IMR-90 (cell line): ENCODE data around the gene CLK2. TPM values are rescaled to one million over a fixed set of nuclear protein-coding genes. Genes with fewer than 3 reads are reported as not detected.
A peak's percentile ranks its signal among the peaks of the same experiment; 100 is the strongest.

Experiments
- ATAC-seq: fragments of 200-7000 bp; cut with Tn5 transposase; 2 replicates; pipeline ENCODE4 v1.9.1; 2020; ENCODE audit warnings: low read depth, mild to moderate bottlenecking, moderate library complexity
- BruUV-seq: library from RNA; stranded (reverse); fragments of 400-500 nt; replicated peaks from 2 replicates; lab custom pipeline; 2021; lab: Mats Ljungman, UMichigan
- CTCF ChIA-PET: fragments of 300-600 bp; formaldehyde crosslinking; extraction: SDS; loops from one replicate; lab custom pipeline; 2021; ENCODE audit warnings: antibody characterized with exemption; lab: Yijun Ruan, JAX
- POLR2A ChIA-PET: fragments of 300-600 bp; sonication (Branson Sonifier 250); formaldehyde crosslinking; loops from one replicate; lab custom pipeline; 2022; ENCODE audit warnings: antibody characterized with exemption; ENCODE audit not compliant: unreplicated experiment; lab: Charles Lee
- DNase-seq: peaks from one replicate; pipeline ENCODE4 v3.0.0; 2013
- H2AFZ ChIP-seq: replicated peaks from 2 replicates; pipeline ENCODE3; 2013; ENCODE audit warnings: low read length, mild to moderate bottlenecking; ENCODE audit not compliant: poor library complexity
- H2AK5ac ChIP-seq: 2 replicates; pipeline ENCODE4 v1.6.1; 2013; ENCODE audit warnings: low read depth, low read length, inconsistent platforms
- H2AK9ac ChIP-seq: replicated peaks from 2 replicates; pipeline ENCODE3; 2013; ENCODE audit warnings: mild to moderate bottlenecking, low read depth, low read length, moderate library complexity; ENCODE audit not compliant: poor library complexity
- H2BK120ac ChIP-seq: 2 replicates; pipeline ENCODE4 v1.6.1; 2013; ENCODE audit warnings: low read depth, low read length, inconsistent platforms
- H2BK15ac ChIP-seq: 3 replicates; pipeline ENCODE4 v1.6.1; 2013; ENCODE audit warnings: low read depth, low read length, inconsistent platforms
- H2BK20ac ChIP-seq: 2 replicates; pipeline ENCODE4 v1.6.1; 2013; ENCODE audit warnings: low read depth, mild to moderate bottlenecking, inconsistent platforms, low read length, moderate library complexity
- H2BK5ac ChIP-seq: 2 replicates; pipeline ENCODE4 v1.6.1; 2013; ENCODE audit warnings: mild to moderate bottlenecking, low read depth, low read length, inconsistent platforms; ENCODE audit not compliant: poor library complexity, severe bottlenecking
- H3K14ac ChIP-seq: replicated peaks from 2 replicates; pipeline ENCODE4 v1.6.1; 2013; ENCODE audit warnings: low read depth, low read length, inconsistent platforms
- H3K18ac ChIP-seq: 2 replicates; pipeline ENCODE4 v1.6.1; 2013; ENCODE audit warnings: low read depth, low read length, control low read depth
- H3K23ac ChIP-seq: 2 replicates; pipeline ENCODE4 v1.6.1; 2013; ENCODE audit warnings: low read depth, low read length, inconsistent platforms
- H3K27ac ChIP-seq: 2 replicates; pipeline ENCODE4 v1.5.1; 2013; ENCODE audit warnings: mild to moderate bottlenecking, control low read depth, low read length; ENCODE audit not compliant: insufficient read depth
- H3K27me3 ChIP-seq: 2 replicates; pipeline ENCODE4 v1.6.1; 2013; ENCODE audit warnings: low read length; ENCODE audit not compliant: control insufficient read depth, insufficient read depth
- H3K36me3 ChIP-seq: 2 replicates; pipeline ENCODE4 v1.6.1; 2013; ENCODE audit warnings: low read length, mixed read lengths; ENCODE audit not compliant: control insufficient read depth, insufficient read depth
- H3K4ac ChIP-seq: 2 replicates; pipeline ENCODE4 v1.6.1; 2013; ENCODE audit warnings: low read depth, low read length, inconsistent platforms
- H3K4me1 ChIP-seq: 2 replicates; pipeline ENCODE4 v1.6.1; 2013; ENCODE audit warnings: low read length, mixed read lengths; ENCODE audit not compliant: control insufficient read depth, insufficient read depth
- H3K4me2 ChIP-seq: 2 replicates; pipeline ENCODE4 v1.6.1; 2013; ENCODE audit warnings: low read depth, mild to moderate bottlenecking, control low read depth, low read length, moderate library complexity
- H3K4me3 ChIP-seq: 2 replicates; pipeline ENCODE4 v1.5.1; 2013; ENCODE audit warnings: low read depth, mild to moderate bottlenecking, control low read depth, low read length, moderate library complexity; ENCODE audit not compliant: insufficient read depth
- H3K56ac ChIP-seq: 2 replicates; pipeline ENCODE4 v1.6.1; 2013; ENCODE audit warnings: low read length, inconsistent platforms; ENCODE audit not compliant: insufficient read depth; ENCODE audit errors: extremely low read depth
- H3K79me1 ChIP-seq, 2 experiments: 2 replicates each; pipeline ENCODE4 v1.6.1; 2013; ENCODE audit warnings: low read length in 2 of 2, inconsistent platforms in 1 of 2, low read depth in 1 of 2
- H3K9ac ChIP-seq: 2 replicates; pipeline ENCODE4 v1.6.1; 2013; ENCODE audit warnings: low read depth, low read length, control low read depth
- H3K9me1 ChIP-seq: 2 replicates; pipeline ENCODE4 v1.6.1; 2013; ENCODE audit warnings: low read length, inconsistent platforms; ENCODE audit not compliant: insufficient read depth
- H3K9me3 ChIP-seq: 2 replicates; pipeline ENCODE4 v1.6.1; 2013; ENCODE audit warnings: low read length; ENCODE audit not compliant: control insufficient read depth, insufficient read depth
- H4K20me1 ChIP-seq: 2 replicates; pipeline ENCODE4 v1.6.1; 2013; ENCODE audit warnings: low read length, inconsistent platforms; ENCODE audit not compliant: insufficient read depth
- H4K5ac ChIP-seq: 2 replicates; pipeline ENCODE4 v1.6.1; 2013; ENCODE audit warnings: mild to moderate bottlenecking, low read depth, low read length, control low read depth
- H4K8ac ChIP-seq, 2 experiments: 2 replicates each; pipeline ENCODE4 v1.6.1; 2013; ENCODE audit warnings: low read depth in 2 of 2, low read length in 2 of 2, control low read depth in 1 of 2, inconsistent platforms in 1 of 2
- H4K91ac ChIP-seq: 2 replicates; pipeline ENCODE4 v1.6.1; 2013; ENCODE audit warnings: low read depth, low read length, inconsistent platforms; ENCODE audit not compliant: insufficient read depth
- CEBPB ChIP-seq: IDR thresholded peaks from 2 replicates; pipeline ENCODE4 v1.6.1; 2012; ENCODE audit warnings: low read depth, low read length, improper control_type of control experiment
- FOS ChIP-seq: fragments of 150-350 bp; IDR thresholded peaks from 2 replicates; pipeline ENCODE4 v1.6.1; 2016; ENCODE audit warnings: low read depth, low read length
- WGBS, 2 experiments: methylation state at CpG; one replicate each; pipeline versions ENCODE4 v1.1.5 to v1.1.7; 2013; ENCODE audit warnings: missing lambda C conversion rate in 2 of 2; ENCODE audit not compliant: insufficient read length in 1 of 2; ENCODE audit errors: extremely low coverage in 2 of 2; 5-methylcytosine and 5-hydroxymethylcytosine counted together
- dilution Hi-C: fragments of 300-500 bp; cut with HindIII; formaldehyde crosslinking; loops from one replicate; pipeline ENCODE4 v1.14.3; 2018; ENCODE audit warnings: low sequenced_read_pairs; ENCODE audit not compliant: unreplicated experiment
- in situ Hi-C: fragments of 300-500 bp; cut with MboI; formaldehyde crosslinking; loops from 3 replicates; pipeline ENCODE4 v1.14.3; 2019; ENCODE audit warnings: low sequenced_read_pairs, inconsistent platforms, mixed read lengths
- intact Hi-C: fragments of 100-400 bp; cut with micrococcal nuclease; formaldehyde crosslinking; loops from 2 replicates; pipeline ENCODE4 v1.10.0; 2022
- polyA plus RNA-seq, 3 experiments: library from polyadenylated mRNA; depleted of rRNA; stranded (reverse); fragments of >200 nt; gene quantifications; 2 replicates each; pipeline ENCODE4 v1.2.3, GENCODE V29; 2012; ENCODE audit warnings: low replicate concordance in 1 of 3
- total RNA-seq: library from RNA; depleted of rRNA; stranded (reverse); fragments of >200 nt; gene quantifications from 2 replicates; pipeline ENCODE4 v1.2.3, GENCODE V29; 2012

The CLK2 gene
- total and polyA plus RNA-seq, 2 of the 4 experiments (the other 2 are of a cell fraction) = 19.7 to 61.2 TPM

- no peak overlapping the region for H3K56ac ChIP-seq
- no peak overlapping the region for H4K5ac ChIP-seq
- H2BK20ac ChIP-seq = no peak overlapping the region
- ChIA-PET CTCF (no interaction called here), POLR2A (no interaction called here)
- H3K9me1 ChIP-seq = peaks cover 10% of the 10 kb centered on the region; the same call in 1 of the 2 replicates
- intact Hi-C loops = no loop called here
- H4K8ac ChIP-seq = no peak overlapping the region
- no peak overlapping the region for H2BK120ac ChIP-seq
- no peak for ATAC-seq
- no peaks in the 10 kb centered on the region for H3K27me3 ChIP-seq
- H2AK5ac ChIP-seq = 0 out of 2 replicates have a peak overlapping the region, but pooled peaks have one; percentile 3
- DNase-seq = no peak
- dilution Hi-C loops = no loop called here
- H3K18ac ChIP-seq = no peak overlapping the region
- peaks cover 4% of the 10 kb centered on the region for H3K4me1 ChIP-seq
- WGBS, 2 experiments = 92% methylated on average over 7 of the region's 8 CpGs; no CpG with 5 or more reads in 1 of the 2 experiments
- H4K91ac ChIP-seq = no peak overlapping the region
- in situ Hi-C loops = no loop called here
- H3K14ac ChIP-seq = no peak overlapping the region
- no peak overlapping the region for H2BK15ac ChIP-seq
- peaks cover 15 to 53% of the 10 kb centered on the region in 2 experiments for H3K79me1 ChIP-seq
- no peak overlapping the region for H3K23ac ChIP-seq
- H3K9ac ChIP-seq = no peak overlapping the region
- TF ChIP-seq FOS (no peak), CEBPB (no peak)
- no peaks in the 10 kb centered on the region for H3K9me3 ChIP-seq
- H2AFZ ChIP-seq = no peak overlapping the region
- H3K4me3 ChIP-seq = no peak overlapping the region
- peaks cover 20% of the 10 kb centered on the region for H3K36me3 ChIP-seq
- no TSS peak for BruUV-seq
- no peaks in the 10 kb centered on the region for H4K20me1 ChIP-seq
- no peak overlapping the region for H2AK9ac ChIP-seq
- H3K27ac ChIP-seq = no peak overlapping the region
- H3K4me2 ChIP-seq = no peak overlapping the region
- no peak overlapping the region for H3K4ac ChIP-seq
- H2BK5ac ChIP-seq = no peak overlapping the region
Observed at GRCh38 chr1:155313261-155313660, 40.0 kb upstream of the CLK2 start.
